A549 (cell line): Measurements from ENCODE around the gene INPP4B.

Experiments
- CEBPB ChIP-seq, 2 experiments: fragments of >200 bp in 1 of 2; sonication (Bioruptor Twin) in 1 of 2; formaldehyde crosslinking in 1 of 2; IDR thresholded peaks; 2 replicates each; pipeline ENCODE4 v1.6.1; 2012 to 2016
- CHD4 ChIP-seq: fragments of 200-600 bp; sonication (generic); IDR thresholded peaks from 2 replicates; pipeline ENCODE4 v1.6.1; 2016; ENCODE audit warnings: antibody characterized with exemption, mild to moderate bottlenecking, borderline replicate concordance
- CTCF ChIP-seq: fragments of >200 bp; sonication (Bioruptor Twin); formaldehyde crosslinking; IDR thresholded peaks from 3 replicates; pipeline ENCODE4 v1.5.1; 2016
- ELK1 ChIP-seq: fragments of 150-350 bp; IDR thresholded peaks from 2 replicates; pipeline ENCODE4 v1.6.1; 2014; ENCODE audit warnings: low read depth, mild to moderate bottlenecking, low read length
- HOXA7 ChIP-seq: fragments of 250-450 bp; sonication (Bioruptor Pico); IDR thresholded peaks from 2 replicates; pipeline ENCODE4 v1.5.0; 2020; ENCODE audit warnings: mild to moderate bottlenecking, moderate library complexity
- MYC ChIP-seq: IDR thresholded peaks from 2 replicates; pipeline ENCODE4 v1.6.1; 2012; ENCODE audit warnings: mild to moderate bottlenecking, inconsistent platforms, low read length, improper control_type of control experiment, borderline replicate concordance
- NR3C1 ChIP-seq: fragments of >200 bp; sonication (Bioruptor Twin); formaldehyde crosslinking; IDR thresholded peaks from 3 replicates; pipeline ENCODE4 v1.6.1; 2017
- POLR2A ChIP-seq: IDR thresholded peaks from 2 replicates; pipeline ENCODE4 v1.6.1; 2012; ENCODE audit warnings: mild to moderate bottlenecking, low read length
- POLR2AphosphoS2 ChIP-seq: conservative IDR thresholded peaks from 2 replicates; pipeline ENCODE4 v1.6.1; 2012; ENCODE audit warnings: low read length, improper control_type of control experiment, inconsistent platforms
- REST ChIP-seq: fragments of 200-600 bp; sonication (generic); IDR thresholded peaks from 2 replicates; pipeline ENCODE4 v1.6.1; 2016; ENCODE audit warnings: antibody characterized with exemption, mild to moderate bottlenecking, moderate library complexity
- SMC3 ChIP-seq: fragments of >200 bp; sonication (Bioruptor Twin); formaldehyde crosslinking; IDR thresholded peaks from 3 replicates; pipeline ENCODE4 v1.6.1; 2018; ENCODE audit warnings: inconsistent platforms
- TF ChIP-seq, protein P1 (sequence below): fragments of 450-650 bp; IDR thresholded peaks from 2 replicates; pipeline ENCODE4 v1.6.1; 2014; ENCODE audit warnings: antibody characterized with exemption

DNA sequence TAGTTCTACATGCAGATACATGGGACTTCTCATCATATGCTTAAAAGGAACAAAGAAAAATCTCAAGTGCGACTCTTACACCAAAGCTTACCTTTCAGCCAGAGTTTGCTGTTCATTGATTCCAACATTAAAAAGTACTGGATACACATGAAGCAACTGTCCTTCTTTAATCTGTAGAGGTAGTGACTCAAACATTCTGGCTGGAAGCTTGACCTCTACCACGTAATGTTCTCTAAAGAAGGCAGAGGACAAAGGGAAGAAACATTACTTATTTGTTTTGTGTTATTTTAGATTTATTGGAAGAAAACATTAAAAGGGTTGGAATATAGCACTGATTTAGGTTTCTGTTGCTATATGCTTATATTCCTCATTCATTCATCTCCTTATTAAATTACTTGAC, 733.6 kb downstream of the INPP4B start:
- TF ChIP-seq CTCF (no peak), MYC (no peak), CEBPB (IDR thresholded peaks at IDR 0.05) (no peak), ELK1 (no peak), CHD4 (no peak), HOXA7 (CRISPR knock-in tag) (no peak), REST (no peak), NR3C1 (no peak), SMC3 (no peak), POLR2AphosphoS2 (no peak), POLR2A (no peak)
- TF ChIP-seq, protein P1, sequence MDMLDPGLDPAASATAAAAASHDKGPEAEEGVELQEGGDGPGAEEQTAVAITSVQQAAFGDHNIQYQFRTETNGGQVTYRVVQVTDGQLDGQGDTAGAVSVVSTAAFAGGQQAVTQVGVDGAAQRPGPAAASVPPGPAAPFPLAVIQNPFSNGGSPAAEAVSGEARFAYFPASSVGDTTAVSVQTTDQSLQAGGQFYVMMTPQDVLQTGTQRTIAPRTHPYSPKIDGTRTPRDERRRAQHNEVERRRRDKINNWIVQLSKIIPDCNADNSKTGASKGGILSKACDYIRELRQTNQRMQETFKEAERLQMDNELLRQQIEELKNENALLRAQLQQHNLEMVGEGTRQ = no peak
